Brain microvascular endothelial cell (primary cell): Measurements from ENCODE around the gene ITPK1.

Experiments used
- DNase-seq: peaks from one replicate; pipeline ENCODE4 v3.0.0-alpha.2; 2020
- H3K27ac ChIP-seq: fragments of 250-450 bp; sonication (Bioruptor Pico); 2 replicates; pipeline ENCODE4 v1.5.1; 2020; ENCODE audit warnings: mild to moderate bottlenecking, moderate library complexity
- H3K27me3 ChIP-seq: fragments of 250-450 bp; sonication (Bioruptor Pico); replicated peaks from 2 replicates; pipeline ENCODE4 v1.5.1; 2020; ENCODE audit warnings: mild to moderate bottlenecking
- H3K36me3 ChIP-seq: fragments of 250-450 bp; sonication (Bioruptor Pico); replicated peaks from 2 replicates; pipeline ENCODE4 v1.5.1; 2020; ENCODE audit warnings: mild to moderate bottlenecking
- H3K4me3 ChIP-seq: 2 replicates; pipeline ENCODE4 v1.5.1; 2011; ENCODE audit warnings: low read depth, mild to moderate bottlenecking, control low read depth, low read length, moderate library complexity
- in situ Hi-C: cut with HindIII; loops from 2 replicates; pipeline ENCODE4 v1.10.0; 2017; ENCODE audit warnings: low sequenced_read_pairs, low pct_ligation_motif_present
- TF ChIP-seq, protein P1 (sequence below): IDR thresholded peaks from 2 replicates; pipeline ENCODE4 v1.5.1; 2011; ENCODE audit warnings: low read depth, mild to moderate bottlenecking, moderate library complexity, low read length, control low read depth, inconsistent platforms; ENCODE audit errors: missing control alignments

ITPK1 gene

DNA sequence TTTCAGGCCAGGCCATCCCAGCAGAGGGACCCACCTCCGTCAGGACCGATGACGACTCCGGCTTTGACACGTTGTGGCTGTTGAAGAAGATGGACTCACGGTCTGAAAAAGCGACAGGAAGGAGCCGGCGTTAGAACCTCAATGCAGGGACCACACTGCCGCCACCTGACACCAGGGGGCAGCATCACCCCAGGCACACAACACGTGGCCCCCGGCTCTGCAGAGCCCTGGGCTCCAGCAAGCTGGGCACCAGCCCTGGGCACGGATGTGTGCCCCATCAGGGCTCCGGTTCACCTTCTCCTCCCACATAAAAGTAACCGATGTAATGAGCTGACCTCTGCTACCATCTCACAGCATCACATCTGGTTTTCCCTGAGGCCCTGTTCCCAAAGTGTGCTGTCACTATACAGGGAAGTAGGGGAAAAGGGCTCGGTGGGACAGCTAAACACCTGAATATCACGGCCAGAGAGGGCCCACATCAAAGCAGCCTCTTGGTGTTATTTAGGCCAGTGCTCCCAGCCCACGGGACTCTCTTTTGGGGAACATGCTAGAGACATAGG lies 163.7 kb downstream of the ITPK1 start:
- in situ Hi-C loops: no loop called here
- DNase-seq: peak; percentile 60
- no peaks in the 10 kb centered on the region for H3K27me3 ChIP-seq
- TF ChIP-seq, protein P1, sequence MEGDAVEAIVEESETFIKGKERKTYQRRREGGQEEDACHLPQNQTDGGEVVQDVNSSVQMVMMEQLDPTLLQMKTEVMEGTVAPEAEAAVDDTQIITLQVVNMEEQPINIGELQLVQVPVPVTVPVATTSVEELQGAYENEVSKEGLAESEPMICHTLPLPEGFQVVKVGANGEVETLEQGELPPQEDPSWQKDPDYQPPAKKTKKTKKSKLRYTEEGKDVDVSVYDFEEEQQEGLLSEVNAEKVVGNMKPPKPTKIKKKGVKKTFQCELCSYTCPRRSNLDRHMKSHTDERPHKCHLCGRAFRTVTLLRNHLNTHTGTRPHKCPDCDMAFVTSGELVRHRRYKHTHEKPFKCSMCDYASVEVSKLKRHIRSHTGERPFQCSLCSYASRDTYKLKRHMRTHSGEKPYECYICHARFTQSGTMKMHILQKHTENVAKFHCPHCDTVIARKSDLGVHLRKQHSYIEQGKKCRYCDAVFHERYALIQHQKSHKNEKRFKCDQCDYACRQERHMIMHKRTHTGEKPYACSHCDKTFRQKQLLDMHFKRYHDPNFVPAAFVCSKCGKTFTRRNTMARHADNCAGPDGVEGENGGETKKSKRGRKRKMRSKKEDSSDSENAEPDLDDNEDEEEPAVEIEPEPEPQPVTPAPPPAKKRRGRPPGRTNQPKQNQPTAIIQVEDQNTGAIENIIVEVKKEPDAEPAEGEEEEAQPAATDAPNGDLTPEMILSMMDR: peak; percentile 97
- H3K27ac ChIP-seq: no peak overlapping the region
- no peaks in the 10 kb centered on the region for H3K36me3 ChIP-seq
- H3K4me3 ChIP-seq: no peak overlapping the region

DNA sequence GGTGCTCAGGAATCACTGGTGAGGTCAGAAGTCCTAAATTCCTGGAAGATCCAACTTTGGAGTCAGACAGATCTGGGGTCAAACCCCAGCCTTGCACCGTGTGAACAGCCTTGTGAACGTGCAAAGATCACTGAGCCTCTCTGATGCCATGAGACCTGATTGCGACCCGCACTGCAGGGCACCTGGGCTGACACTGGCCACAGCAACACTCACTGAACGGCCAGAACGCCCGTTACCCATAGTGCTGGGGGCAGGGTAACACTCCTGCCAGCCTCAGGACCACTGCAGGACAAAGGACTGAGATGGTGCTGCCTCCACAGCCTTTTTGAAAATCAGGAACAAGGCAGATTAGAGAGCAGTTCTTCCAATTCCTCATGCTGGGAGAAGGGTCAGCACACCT lies 164.5 kb downstream of the ITPK1 start:
- H3K36me3 ChIP-seq: no peaks in the 10 kb centered on the region
- H3K27me3 ChIP-seq: no peaks in the 10 kb centered on the region
- no peak for DNase-seq
- in situ Hi-C loops: no loop called here
- TF ChIP-seq, protein P1: no peak
- H3K27ac ChIP-seq: no peak overlapping the region
- H3K4me3 ChIP-seq: no peak overlapping the region

DNA sequence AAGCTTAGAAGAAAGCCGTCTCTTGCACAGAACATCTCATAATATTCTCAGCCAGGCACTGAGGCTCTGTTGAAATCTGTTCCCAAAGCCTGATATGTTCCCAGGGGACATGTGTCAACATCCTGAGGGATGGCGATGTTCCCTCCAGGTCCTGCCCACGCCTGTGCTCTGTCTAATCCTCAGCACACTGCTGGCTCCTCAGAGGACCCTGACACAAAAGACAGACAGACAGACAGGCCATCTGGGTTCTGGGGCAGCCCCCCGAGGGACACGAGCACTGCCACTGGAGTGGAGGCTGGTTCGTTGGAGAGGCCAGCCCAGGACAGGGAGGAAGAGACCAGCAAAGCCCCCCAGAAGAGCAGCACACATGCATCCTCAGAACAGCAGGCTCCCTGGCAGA lies 165.0 kb downstream of the ITPK1 start:
- DNase-seq: no peak
- in situ Hi-C loops: no loop called here

DNA sequence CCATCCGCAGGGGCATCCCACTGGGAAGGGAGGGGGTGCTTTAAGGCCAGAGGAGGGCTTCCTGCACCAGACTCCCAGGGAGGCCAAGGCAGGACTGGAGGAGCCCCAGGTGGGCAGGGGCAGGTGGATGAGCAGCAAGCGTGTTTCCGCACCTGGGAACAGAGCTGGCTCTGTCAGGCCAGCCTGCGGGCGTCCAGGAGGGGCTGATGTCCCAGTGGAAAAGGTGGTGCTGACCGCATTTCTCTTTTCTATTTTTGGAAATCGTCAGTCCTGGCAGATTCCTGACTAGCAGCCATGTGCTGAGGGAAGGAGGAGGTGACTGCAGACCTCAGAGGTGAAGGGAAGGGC lies 165.6 kb downstream of the ITPK1 start:
- DNase-seq: no peak
- TF ChIP-seq, protein P1: no peak
- Histone ChIP-seq H3K27me3 (no peaks in the 10 kb centered on the region), H3K27ac (no peak overlapping the region), H3K36me3 (no peaks in the 10 kb centered on the region), H3K4me3 (no peak overlapping the region)
- in situ Hi-C loops: no loop called here

More for the DNA sequence above, 165.0 kb downstream of the ITPK1 start:
- H3K27ac ChIP-seq: no peak overlapping the region
- TF ChIP-seq, protein P1: no peak
- no peak overlapping the region for H3K4me3 ChIP-seq
- H3K36me3 ChIP-seq: no peaks in the 10 kb centered on the region
- no peaks in the 10 kb centered on the region for H3K27me3 ChIP-seq

DNA sequence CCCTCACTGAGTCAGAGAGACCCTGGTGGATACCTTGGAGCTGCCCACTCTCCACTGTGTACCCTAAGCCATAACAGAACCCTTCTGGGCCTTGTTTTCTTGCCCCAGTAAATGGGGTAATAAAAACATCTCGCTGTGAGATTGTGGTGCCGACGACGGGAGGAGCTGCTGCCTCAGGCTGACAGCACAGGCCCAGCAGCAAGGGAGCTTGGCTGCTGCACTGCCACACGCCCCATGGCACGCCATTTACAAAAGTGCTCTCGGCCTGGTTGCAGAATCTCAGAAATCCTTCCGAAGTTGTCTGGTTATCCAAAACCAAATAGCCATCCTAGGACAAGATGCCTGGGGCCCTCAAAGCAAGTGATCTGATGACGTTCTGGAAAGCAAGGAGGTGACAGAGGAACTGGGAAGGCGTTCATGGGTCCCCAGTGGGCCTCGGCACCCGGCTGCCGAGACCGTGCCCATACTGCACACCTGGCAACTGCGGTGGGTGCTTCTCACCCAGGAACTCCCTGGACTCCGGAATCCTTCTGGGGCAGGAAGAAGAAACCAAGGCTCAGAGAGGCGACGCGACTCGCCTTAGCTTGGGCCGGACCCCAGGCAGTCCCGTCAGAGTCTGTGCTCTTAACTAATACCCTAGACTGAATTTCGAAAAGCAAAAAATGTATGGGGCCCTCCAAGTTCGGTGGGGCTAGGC lies 166.1 kb downstream of the ITPK1 start:
- H3K36me3 ChIP-seq: no peaks in the 10 kb centered on the region
- H3K27ac ChIP-seq: no peak overlapping the region
- no peak for DNase-seq
- no peaks in the 10 kb centered on the region for H3K27me3 ChIP-seq
- TF ChIP-seq, protein P1: no peak
- no peak overlapping the region for H3K4me3 ChIP-seq
- in situ Hi-C loops: loop anchor here (25.0 kb wide), 1 partner anchor 188 kb away; no protein-coding TSS in a partner anchor
